Muscle layer of colon (tissue), 2 donors: Measurements from ENCODE around the gene ERI3.
"Not testable (repeated sequence)": the region's sequence is repeated elsewhere in the genome, so short reads cannot be mapped to it uniquely, and the experiment has no call there.

Experiments used
- H3K27ac ChIP-seq: one replicate; pipeline ENCODE4 v1.7.0; 2013; ENCODE audit warnings: low read depth, mild to moderate bottlenecking, low read length, moderate library complexity
- H3K27me3 ChIP-seq, 2 donors: one replicate each; pipeline ENCODE4 v1.7.0; 2013; ENCODE audit warnings: low read length in 2 of 2, mild to moderate bottlenecking in 2 of 2; ENCODE audit not compliant: insufficient read depth in 2 of 2, control insufficient read depth in 1 of 2
- H3K36me3 ChIP-seq: one replicate; pipeline ENCODE4 v1.7.0; 2013; ENCODE audit warnings: mild to moderate bottlenecking, low read length; ENCODE audit not compliant: insufficient read depth
- H3K4me1 ChIP-seq: one replicate; pipeline ENCODE4 v1.7.0; 2013; ENCODE audit warnings: mild to moderate bottlenecking, low read length; ENCODE audit not compliant: insufficient read depth
- H3K4me3 ChIP-seq, 2 donors: one replicate each; pipeline ENCODE4 v1.7.0; 2013; ENCODE audit warnings: low read length in 2 of 2, low read depth in 1 of 2, mild to moderate bottlenecking in 1 of 2, moderate library complexity in 1 of 2
- H3K9ac ChIP-seq: one replicate; pipeline ENCODE4 v1.7.0; 2013; ENCODE audit warnings: low read length
- H3K9me3 ChIP-seq: one replicate; pipeline ENCODE4 v1.7.0; 2013; ENCODE audit warnings: mild to moderate bottlenecking, low read length
- donor health status: abdominal sarcoma.
- donor health status: Adenocarcinoma of cecum.

ERI3 gene

DNA sequence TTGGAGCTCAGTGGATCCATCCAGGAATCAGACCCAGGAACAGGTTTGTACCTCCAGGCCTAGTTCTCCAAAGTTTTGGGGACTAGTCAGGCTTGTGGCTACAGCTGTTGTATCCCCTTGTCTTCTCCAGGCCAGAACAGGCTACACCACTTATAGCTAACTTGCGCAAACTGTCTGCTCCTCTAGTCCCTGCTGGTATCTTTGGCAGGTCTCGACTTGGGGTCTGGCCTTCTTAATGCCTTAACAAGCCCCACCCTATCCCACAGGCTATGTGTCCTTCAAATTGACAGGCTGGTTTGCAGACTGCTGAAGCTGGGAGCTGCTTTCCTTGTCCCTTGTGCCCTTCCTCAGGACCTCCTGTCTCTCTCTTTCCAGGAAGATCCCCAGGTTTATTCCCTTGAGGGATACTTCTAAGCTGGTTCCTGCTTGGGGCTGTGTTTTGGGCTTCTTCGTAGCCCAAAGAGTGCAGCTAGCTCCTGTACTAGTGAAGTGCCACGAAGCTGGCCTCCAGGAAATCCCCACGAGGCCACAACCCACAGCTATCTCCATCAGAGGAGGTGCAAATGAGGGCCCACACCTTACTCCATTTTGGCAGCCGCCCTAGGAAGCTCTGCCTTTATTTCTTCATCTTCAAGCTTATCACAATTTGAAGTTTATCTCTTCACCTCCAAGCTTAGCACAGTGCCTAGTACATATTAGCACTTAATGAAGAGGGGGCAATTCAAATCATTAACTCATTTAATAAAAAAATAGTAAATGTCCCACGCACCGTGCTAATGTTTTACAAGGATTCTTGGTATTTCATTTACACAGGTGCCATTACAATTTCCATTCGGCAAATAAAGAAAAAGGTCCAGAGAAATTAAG is 142.5 kb downstream of the ERI3 start:
- H3K4me3 ChIP-seq, result peak overlapping the region; percentile 93 to 98
- H3K27ac ChIP-seq, result peak overlapping the region; percentile 53
- no peaks in the 10 kb centered on the region for H3K9me3 ChIP-seq
- no peaks in the 10 kb centered on the region for H3K27me3 ChIP-seq
- peak overlapping the region; percentile 96 for H3K9ac ChIP-seq
- H3K36me3 ChIP-seq, result peaks cover 23% of the 10 kb centered on the region
- peaks cover 24% of the 10 kb centered on the region for H3K4me1 ChIP-seq

DNA sequence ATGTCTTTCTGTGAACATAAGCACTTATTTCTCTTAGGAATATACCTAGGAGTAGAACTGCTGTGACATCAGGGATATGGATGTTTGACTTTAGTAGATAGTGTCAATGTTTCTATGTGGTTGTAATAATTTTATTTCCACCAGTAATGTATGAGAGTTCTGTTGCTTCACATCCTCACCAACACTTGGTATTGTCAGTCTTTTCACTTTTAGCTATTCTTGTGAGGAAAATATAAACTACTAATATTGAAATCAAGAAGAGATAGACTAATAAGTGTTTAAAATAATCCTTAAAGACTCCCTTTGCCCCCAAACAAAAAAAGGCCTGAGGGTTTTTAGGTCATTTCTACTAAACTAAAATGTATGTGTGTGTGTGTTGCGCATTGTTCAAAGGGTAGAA is 144.5 kb downstream of the ERI3 start:
- no peaks in the 10 kb centered on the region for H3K9me3 ChIP-seq
- H3K4me1 ChIP-seq, result peaks cover 19% of the 10 kb centered on the region
- H3K27me3 ChIP-seq, result no peaks in the 10 kb centered on the region
- H3K9ac ChIP-seq, result no peak overlapping the region
- no peak overlapping the region for H3K27ac ChIP-seq
- peaks cover 6% of the 10 kb centered on the region for H3K36me3 ChIP-seq
- no peak overlapping the region for H3K4me3 ChIP-seq

DNA sequence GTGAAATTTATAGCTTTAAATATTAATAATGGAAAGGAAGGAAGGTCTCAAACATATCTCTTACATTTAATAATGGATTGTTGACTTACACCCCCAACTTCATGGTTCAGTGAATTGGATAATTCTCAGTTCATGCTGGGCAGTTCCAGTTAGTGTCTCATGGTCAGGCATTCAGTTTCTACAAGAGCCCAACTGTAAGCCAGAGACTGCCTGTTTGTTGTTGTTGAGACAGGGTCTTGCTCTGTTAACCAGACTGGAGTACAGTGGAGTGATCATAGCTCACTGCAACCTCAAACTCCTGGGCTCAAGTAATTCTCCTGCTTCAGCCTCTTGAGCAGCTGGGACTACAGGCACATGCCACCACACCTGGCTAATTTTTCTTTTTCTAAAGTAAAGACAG is 146.8 kb downstream of the ERI3 start:
- H3K9me3 ChIP-seq, result no peaks in the 10 kb centered on the region
- H3K36me3 ChIP-seq, result no peaks in the 10 kb centered on the region
- H3K4me1 ChIP-seq, result peaks cover 9% of the 10 kb centered on the region
- no peak overlapping the region for H3K9ac ChIP-seq
- H3K27ac ChIP-seq, result no peak overlapping the region
- no peaks in the 10 kb centered on the region for H3K27me3 ChIP-seq
- H3K4me3 ChIP-seq, result no peak overlapping the region

GRCh38 chr1:44206545-44206944 is 148.5 kb downstream of the ERI3 start:
- H3K9me3 ChIP-seq, result not testable (repeated sequence)

GRCh38 chr1:44200336-44200735 is 154.7 kb downstream of the ERI3 start:
- Histone ChIP-seq H3K36me3 (no peaks in the 10 kb centered on the region), H3K4me3 (no peak overlapping the region), H3K9ac (no peak overlapping the region), H3K27ac (no peak overlapping the region), H3K9me3 (no peaks in the 10 kb centered on the region), H3K27me3 (no peaks in the 10 kb centered on the region), H3K4me1 (no peaks in the 10 kb centered on the region)

More at GRCh38 chr1:44206545-44206944, 148.5 kb downstream of the ERI3 start:
- not testable (repeated sequence) for H3K4me1 ChIP-seq, H3K9ac ChIP-seq, H3K36me3 ChIP-seq, H3K27ac ChIP-seq, H3K27me3 ChIP-seq, H3K4me3 ChIP-seq

GRCh38 chr1:44174630-44175029 is 180.4 kb downstream of the ERI3 start:
- H3K9me3 ChIP-seq, result no peaks in the 10 kb centered on the region
- H3K27me3 ChIP-seq, result no peaks in the 10 kb centered on the region
- no peak overlapping the region for H3K27ac ChIP-seq
- H3K4me3 ChIP-seq, result no peak overlapping the region
- H3K9ac ChIP-seq, result no peak overlapping the region
- no peaks in the 10 kb centered on the region for H3K36me3 ChIP-seq
- no peaks in the 10 kb centered on the region for H3K4me1 ChIP-seq
